CD8-positive, alpha-beta memory T cell (primary cell): ENCODE results near the gene CDHR1. TPM values are rescaled to one million over a fixed set of nuclear protein-coding genes. Genes with fewer than 3 reads are reported as not detected.

Source experiments
- CTCF ChIA-PET: fragments of 350-600 bp; sonication (Branson Sonifier 250); formaldehyde crosslinking; loops from one replicate; lab custom pipeline; 2021; ENCODE audit warnings: antibody characterized with exemption; lab: Charles Lee
- POLR2A ChIA-PET: fragments of 350-600 bp; sonication (Branson Sonifier 250); formaldehyde crosslinking; loops from one replicate; lab custom pipeline; 2021; ENCODE audit warnings: antibody characterized with exemption; lab: Charles Lee
- DNase-seq, 5 donors: peaks; one replicate each; pipeline versions ENCODE4 v3.0.0 to v3.0.0-alpha.2; 2020 to 2022; ENCODE audit warnings: mixed read lengths in 1 of 5
- H3K27ac ChIP-seq: one replicate; pipeline ENCODE4 v1.7.0; 2013; ENCODE audit warnings: low read depth, mild to moderate bottlenecking, low read length, moderate library complexity
- H3K27me3 ChIP-seq: 2 replicates; pipeline ENCODE4 v1.7.0; 2013; ENCODE audit warnings: low read length, mild to moderate bottlenecking; ENCODE audit not compliant: insufficient read depth, poor library complexity, severe bottlenecking
- H3K36me3 ChIP-seq: 2 replicates; pipeline ENCODE4 v1.7.0; 2013; ENCODE audit warnings: mild to moderate bottlenecking, low read length, moderate library complexity; ENCODE audit not compliant: insufficient read depth
- H3K4me1 ChIP-seq: 2 replicates; pipeline ENCODE4 v1.7.0; 2013; ENCODE audit warnings: mild to moderate bottlenecking, low read length, moderate library complexity; ENCODE audit not compliant: insufficient read depth
- H3K4me3 ChIP-seq: 2 replicates; pipeline ENCODE4 v1.7.0; 2013; ENCODE audit warnings: mild to moderate bottlenecking, low read length
- H3K9me3 ChIP-seq: 2 replicates; pipeline ENCODE4 v1.7.0; 2013; ENCODE audit warnings: mild to moderate bottlenecking, low read length
- H3K27ac Mint-ChIP-seq, 8 donors: one replicate each; pipeline ENCODE4 v1.8.0; 2020 to 2021; ENCODE audit warnings: mixed read lengths in 8 of 8, mild to moderate bottlenecking in 6 of 8, inconsistent platforms in 3 of 8, moderate library complexity in 3 of 8
- H3K27me3 Mint-ChIP-seq, 2 donors: one replicate each; pipeline ENCODE4 v1.8.0; 2020 to 2021; ENCODE audit warnings: mixed read lengths in 2 of 2, mild to moderate bottlenecking in 1 of 2, moderate library complexity in 1 of 2
- H3K36me3 Mint-ChIP-seq, 3 donors: one replicate each; pipeline ENCODE4 v1.8.0; 2020 to 2021; ENCODE audit warnings: mixed read lengths in 3 of 3, inconsistent platforms in 1 of 3, mild to moderate bottlenecking in 1 of 3
- H3K4me1 Mint-ChIP-seq, 3 donors: one replicate each; pipeline ENCODE4 v1.8.0; 2020 to 2021; ENCODE audit warnings: mixed read lengths in 3 of 3, inconsistent platforms in 1 of 3, mild to moderate bottlenecking in 1 of 3
- H3K4me3 Mint-ChIP-seq, 7 donors: one replicate each; pipeline ENCODE4 v1.8.0; 2020 to 2021; ENCODE audit warnings: mixed read lengths in 7 of 7, mild to moderate bottlenecking in 6 of 7, moderate library complexity in 4 of 7, inconsistent platforms in 2 of 7
- H3K9me3 Mint-ChIP-seq, 5 donors: one replicate each; pipeline ENCODE4 v1.8.0; 2020 to 2022; ENCODE audit warnings: mixed read lengths in 5 of 5, mild to moderate bottlenecking in 3 of 5, moderate library complexity in 2 of 5, inconsistent platforms in 1 of 5
- polyA plus RNA-seq: library from polyadenylated mRNA; unstranded; fragments of 300-500 nt; fragmentation: Illumina TruSeq; gene quantifications from one replicate; pipeline ENCODE4 v1.2.3, GENCODE V29; 2021
- total RNA-seq, 2 experiments: library from RNA; stranded (reverse); gene quantifications; one replicate each; pipeline ENCODE4 v1.2.3, GENCODE V29; 2021

Gene CDHR1
- total and polyA plus RNA-seq, 3 experiments from 2014 or later = 1.4 to 1.7 (median 1.4) TPM

- ChIA-PET POLR2A (no interaction called here), CTCF (interaction anchor here (9.1 kb wide), 1 partner anchor 52 kb away, joined by 104 read pairs; no protein-coding TSS in a partner anchor)
- Mint-ChIP-seq H3K4me3 (no peak overlapping the region), H3K9me3 (no peaks in the 10 kb centered on the region), H3K27ac (no peak overlapping the region), H3K27me3 (peaks cover 4% of the 10 kb centered on the region in 2 donors), H3K4me1 (peaks cover 0 to 4% (median 2%) of the 10 kb centered on the region in 3 donors), H3K36me3 (no peaks in the 10 kb centered on the region)
- Histone ChIP-seq H3K4me3 (no peak overlapping the region), H3K4me1 (no peaks in the 10 kb centered on the region), H3K9me3 (no peaks in the 10 kb centered on the region), H3K27me3 (no peaks in the 10 kb centered on the region), H3K27ac (no peak overlapping the region), H3K36me3 (no peaks in the 10 kb centered on the region)
- DNase-seq = no peak
These were observed 6.9 kb downstream of the CDHR1 start for GRCh38 chr10:84201244-84201606.

DNA sequence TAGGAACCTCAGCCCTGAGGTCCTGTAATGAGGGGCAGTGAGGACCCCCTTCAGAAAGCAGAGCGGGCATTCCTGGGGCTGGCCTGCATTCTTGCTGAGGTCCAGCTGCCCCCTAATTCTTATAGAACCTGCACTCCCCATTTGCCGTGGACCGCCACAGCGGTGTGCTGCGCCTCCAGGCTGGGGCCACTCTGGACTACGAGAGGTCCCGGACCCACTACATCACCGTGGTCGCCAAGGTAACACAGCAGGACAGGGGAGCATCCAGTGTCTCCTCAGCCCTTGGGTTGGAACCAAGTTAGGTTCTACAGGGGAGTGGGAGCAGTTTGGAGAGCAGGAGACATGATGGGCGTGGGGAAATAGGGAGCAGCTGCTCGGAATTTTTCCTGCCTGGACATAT lies 7.3 kb downstream of the CDHR1 start:
- Mint-ChIP-seq H3K36me3 (no peaks in the 10 kb centered on the region), H3K4me1 (peaks cover 0 to 4% (median 2%) of the 10 kb centered on the region in 3 donors), H3K9me3 (no peaks in the 10 kb centered on the region), H3K27me3 (no peaks in the 10 kb centered on the region), H3K4me3 (no peak overlapping the region), H3K27ac (no peak overlapping the region)
- POLR2A ChIA-PET = no interaction called here
- no peaks in the 10 kb centered on the region for H3K36me3 ChIP-seq
- H3K27me3 ChIP-seq = no peaks in the 10 kb centered on the region
- no peak overlapping the region for H3K4me3 ChIP-seq
- no peaks in the 10 kb centered on the region for H3K4me1 ChIP-seq
- CTCF ChIA-PET = interaction anchor here (9.1 kb wide), 1 partner anchor 53 kb away, joined by 104 read pairs; no protein-coding TSS in a partner anchor
- no peak overlapping the region for H3K27ac ChIP-seq
- no peaks in the 10 kb centered on the region for H3K9me3 ChIP-seq
- no peak for DNase-seq

DNA sequence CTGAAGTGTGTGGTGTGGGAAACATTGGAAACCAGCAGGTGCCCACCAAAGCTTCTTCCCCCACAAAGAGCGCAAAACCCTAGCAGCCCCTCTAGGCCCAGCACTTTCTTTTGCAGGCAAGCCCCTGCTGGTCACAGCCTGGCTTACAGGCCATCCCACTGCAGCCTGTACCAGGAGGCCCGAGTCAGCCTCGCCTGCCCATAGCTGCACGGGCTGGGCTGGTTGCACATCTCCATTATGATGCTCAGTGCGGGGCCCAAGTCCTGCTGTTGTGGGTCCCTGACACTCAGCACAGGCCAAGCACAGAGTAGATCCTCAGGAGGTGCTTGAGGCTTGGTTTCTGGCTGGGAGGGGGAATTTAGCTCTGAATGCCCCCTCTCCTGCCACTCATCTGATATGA lies 8.0 kb downstream of the CDHR1 start:
- Histone ChIP-seq H3K4me1 (no peaks in the 10 kb centered on the region), H3K27ac (no peak overlapping the region), H3K27me3 (no peaks in the 10 kb centered on the region), H3K4me3 (no peak overlapping the region), H3K36me3 (no peaks in the 10 kb centered on the region), H3K9me3 (no peaks in the 10 kb centered on the region)
- H3K4me1 Mint-ChIP-seq = peaks cover 0 to 4% (median 2%) of the 10 kb centered on the region in 3 donors
- H3K4me3 Mint-ChIP-seq = no peak overlapping the region
- no peaks in the 10 kb centered on the region for H3K9me3 Mint-ChIP-seq
- POLR2A ChIA-PET = no interaction called here
- H3K27me3 Mint-ChIP-seq = peaks cover 0 to 2% of the 10 kb centered on the region in 2 donors
- H3K36me3 Mint-ChIP-seq = no peaks in the 10 kb centered on the region
- no peak for DNase-seq
- CTCF ChIA-PET = interaction anchor here (9.1 kb wide), 1 partner anchor 53 kb away, joined by 104 read pairs; no protein-coding TSS in a partner anchor
- no peak overlapping the region for H3K27ac Mint-ChIP-seq

- no peaks in the 10 kb centered on the region for H3K9me3 Mint-ChIP-seq
- no peak overlapping the region for H3K4me3 Mint-ChIP-seq
- H3K36me3 Mint-ChIP-seq = no peaks in the 10 kb centered on the region
- CTCF ChIA-PET = interaction anchor here (2.8 to 9.1 kb wide), 3 partner anchors 10 to 64 kb away, joined by 13 to 104 read pairs (median 34); partner anchors contain the start of gene GHITM
- no peaks in the 10 kb centered on the region for H3K9me3 ChIP-seq
- DNase-seq = no peak
- POLR2A ChIA-PET = no interaction called here
- H3K36me3 ChIP-seq = no peaks in the 10 kb centered on the region
- no peak overlapping the region for H3K4me3 ChIP-seq
- peak overlapping the region in 1 of 8 donors; percentile 54 for H3K27ac Mint-ChIP-seq
- no peak overlapping the region for H3K27ac ChIP-seq
- peaks cover 0 to 4% (median 2%) of the 10 kb centered on the region in 3 donors for H3K4me1 Mint-ChIP-seq
- H3K27me3 ChIP-seq = no peaks in the 10 kb centered on the region
- no peaks in the 10 kb centered on the region for H3K4me1 ChIP-seq
- peaks cover 2 to 4% of the 10 kb centered on the region in 2 donors for H3K27me3 Mint-ChIP-seq
These were observed 9.8 kb downstream of the CDHR1 start for GRCh38 chr10:84204122-84204521.

DNA sequence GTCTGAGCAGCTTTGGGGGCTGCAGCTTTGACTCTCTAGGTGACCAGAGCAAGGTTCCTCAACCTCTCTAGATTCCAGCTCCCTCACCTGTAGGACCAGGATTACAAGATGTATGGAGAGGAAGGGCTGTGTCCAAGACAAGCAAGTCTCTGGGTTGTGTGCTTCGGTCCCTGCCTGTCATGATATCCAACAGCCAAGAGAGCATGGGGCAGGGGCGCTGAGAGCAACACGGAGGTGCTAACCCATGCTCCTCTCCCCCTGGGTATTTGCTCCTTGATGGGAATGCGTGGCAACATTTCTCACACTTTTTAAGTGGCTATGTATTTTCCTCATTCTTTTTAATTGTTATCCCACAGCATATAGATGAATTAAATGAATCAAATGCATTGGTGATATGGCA lies 10.3 kb downstream of the CDHR1 start:
- no peak overlapping the region for H3K4me3 Mint-ChIP-seq
- Histone ChIP-seq H3K4me1 (no peaks in the 10 kb centered on the region), H3K9me3 (no peaks in the 10 kb centered on the region), H3K36me3 (no peaks in the 10 kb centered on the region), H3K27ac (no peak overlapping the region), H3K27me3 (no peaks in the 10 kb centered on the region), H3K4me3 (no peak overlapping the region)
- ChIA-PET CTCF (interaction anchor here (0.6 to 9.1 kb wide), 8 partner anchors 8 to 132 kb away, joined by 3 to 104 read pairs (median 9); partner anchors contain the start of genes CDHR1 and GHITM), POLR2A (no interaction called here)
- H3K27ac Mint-ChIP-seq = no peak overlapping the region
- H3K9me3 Mint-ChIP-seq = no peaks in the 10 kb centered on the region
- DNase-seq = no peak
- H3K27me3 Mint-ChIP-seq = peaks cover 2 to 4% of the 10 kb centered on the region in 2 donors
- no peaks in the 10 kb centered on the region for H3K36me3 Mint-ChIP-seq
- peaks cover 0 to 4% (median 2%) of the 10 kb centered on the region in 3 donors for H3K4me1 Mint-ChIP-seq

- POLR2A ChIA-PET = no interaction called here
- CTCF ChIA-PET = interaction anchor here (0.6 to 9.1 kb wide), 16 partner anchors 8 to 131 kb away, joined by 3 to 104 read pairs (median 4); partner anchors contain the start of genes CDHR1 and GHITM
- Histone ChIP-seq H3K27ac (no peak overlapping the region), H3K4me1 (no peaks in the 10 kb centered on the region), H3K36me3 (no peaks in the 10 kb centered on the region), H3K4me3 (no peak overlapping the region), H3K27me3 (no peaks in the 10 kb centered on the region), H3K9me3 (no peaks in the 10 kb centered on the region)
- no peak overlapping the region for H3K4me3 Mint-ChIP-seq
- peak overlapping the region in 2 of 8 donors; percentile 16 to 72 for H3K27ac Mint-ChIP-seq
- no peaks in the 10 kb centered on the region for H3K9me3 Mint-ChIP-seq
- H3K27me3 Mint-ChIP-seq = peaks cover 2 to 4% of the 10 kb centered on the region in 2 donors
- peak; percentile 57 to 81 (median 65) for DNase-seq
- peaks cover 0 to 4% (median 2%) of the 10 kb centered on the region in 3 donors for H3K4me1 Mint-ChIP-seq
- no peaks in the 10 kb centered on the region for H3K36me3 Mint-ChIP-seq
These were observed 10.9 kb downstream of the CDHR1 start for GRCh38 chr10:84205049-84205852.

DNA sequence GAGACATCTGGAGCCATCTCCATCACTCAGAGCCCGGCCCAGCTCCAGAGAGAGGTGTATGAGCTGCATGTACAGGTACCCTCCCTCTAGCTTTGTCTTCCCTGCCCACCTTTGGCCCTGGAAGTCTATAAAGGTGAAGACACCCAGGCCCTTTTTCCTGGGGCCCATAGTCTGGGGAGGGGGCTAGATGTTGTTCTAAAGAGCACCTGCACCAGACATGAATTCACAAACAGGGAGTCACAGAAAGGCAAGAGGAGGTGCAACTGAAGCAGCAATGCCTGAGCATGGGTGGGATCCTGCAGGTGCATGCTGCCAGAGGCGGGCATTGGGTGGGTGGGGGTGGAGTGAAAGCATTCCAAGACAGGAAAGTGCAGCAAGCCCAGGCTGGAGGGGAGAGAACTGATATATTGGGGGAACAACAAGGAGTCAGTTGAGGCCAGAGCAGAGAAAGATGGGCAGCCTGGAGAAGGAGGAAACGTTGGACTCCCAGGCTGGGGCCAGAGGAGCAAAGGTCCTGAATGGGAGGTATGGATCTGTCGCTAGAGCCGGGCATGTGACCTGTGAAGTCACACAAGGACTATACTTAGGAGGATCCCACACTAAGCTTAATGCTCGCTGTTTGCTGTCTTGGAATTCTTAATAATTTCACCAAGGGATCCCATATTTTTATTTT lies 11.7 kb downstream of the CDHR1 start:
- H3K27me3 ChIP-seq = no peaks in the 10 kb centered on the region
- H3K27ac Mint-ChIP-seq = peak overlapping the region in 2 of 8 donors; percentile 60 to 72
- H3K4me3 Mint-ChIP-seq = no peak overlapping the region
- H3K4me1 Mint-ChIP-seq = peaks cover 0 to 4% (median 2%) of the 10 kb centered on the region in 3 donors
- no peaks in the 10 kb centered on the region for H3K9me3 ChIP-seq
- no peak for DNase-seq
- no peak overlapping the region for H3K4me3 ChIP-seq
- POLR2A ChIA-PET = no interaction called here
- H3K27ac ChIP-seq = no peak overlapping the region
- H3K36me3 Mint-ChIP-seq = no peaks in the 10 kb centered on the region
- H3K27me3 Mint-ChIP-seq = peaks cover 2 to 4% of the 10 kb centered on the region in 2 donors
- H3K36me3 ChIP-seq = no peaks in the 10 kb centered on the region
- no peaks in the 10 kb centered on the region for H3K4me1 ChIP-seq
- CTCF ChIA-PET = interaction anchor here (0.6 to 9.1 kb wide), 14 partner anchors 9 to 66 kb away, joined by 3 to 104 read pairs (median 4); partner anchors contain the start of genes CDHR1 and GHITM
- H3K9me3 Mint-ChIP-seq = no peaks in the 10 kb centered on the region
